ENCODE measurements around the gene LOX. TPM values are rescaled to one million over a fixed set of nuclear protein-coding genes. Genes with fewer than 3 reads are reported as not detected.
"Not testable (repeated sequence)": the region's sequence is repeated elsewhere in the genome, so short reads cannot be mapped to it uniquely, and the experiment has no call there.

The LOX gene
- total RNA-seq, 1 experiment from 2014 or later, result 19.5 TPM

DNA sequence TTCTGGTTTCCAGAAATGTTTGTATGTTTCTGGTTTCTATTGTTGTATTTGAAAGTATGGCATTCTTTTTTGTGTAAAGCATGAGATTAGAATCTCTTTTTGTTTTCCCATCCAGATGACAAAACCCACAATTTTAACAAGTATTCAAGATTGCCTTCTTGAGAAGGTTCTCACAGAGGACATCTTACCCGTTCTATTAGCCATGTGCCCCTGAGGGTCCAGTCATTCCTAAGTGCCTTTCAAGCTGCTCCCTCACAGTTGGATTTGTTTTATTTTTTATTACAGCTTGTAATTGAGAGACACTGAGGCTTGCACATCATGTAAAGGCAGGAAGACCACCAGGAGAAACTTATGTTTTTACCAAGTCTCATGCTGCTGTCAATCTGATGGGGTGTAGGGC lies 19.3 kb upstream of the LOX start:
- DNase-seq (ENCODE audit: low read depth), result no peak

DNA sequence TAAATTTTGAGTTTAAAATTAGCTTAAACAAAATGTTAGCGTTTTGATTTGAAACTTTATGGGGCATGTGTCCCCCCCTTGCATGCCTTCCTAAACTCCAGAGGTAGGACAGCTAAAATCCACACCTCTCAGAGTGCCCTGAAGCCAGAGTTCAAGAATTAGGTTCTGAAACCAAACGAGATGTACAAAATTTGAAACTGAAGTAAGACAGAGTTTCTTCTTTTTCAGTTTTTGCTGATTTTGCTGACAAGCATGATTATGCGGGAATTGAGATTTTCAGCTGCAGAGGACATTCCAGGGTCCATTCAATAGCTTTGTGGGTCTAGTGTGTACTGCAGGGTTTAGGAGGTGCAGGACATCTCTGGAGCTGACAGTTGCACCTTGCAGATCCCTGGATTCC lies 17.1 kb upstream of the LOX start:
- DNase-seq (ENCODE audit: low read depth), result no peak

GRCh38 chr5:122094251-122094650 lies 16.2 kb upstream of the LOX start:
- DNase-seq (ENCODE audit: low read depth), result not testable (repeated sequence)

GRCh38 chr5:122093415-122094180 lies 15.5 kb upstream of the LOX start:
- DNase-seq (ENCODE audit: low read depth), result peak; percentile 71

- peak; percentile 78 for DNase-seq (ENCODE audit: low read depth)
Measured at GRCh38 chr5:122091936-122092600, 14.0 kb upstream of the LOX start.

DNA sequence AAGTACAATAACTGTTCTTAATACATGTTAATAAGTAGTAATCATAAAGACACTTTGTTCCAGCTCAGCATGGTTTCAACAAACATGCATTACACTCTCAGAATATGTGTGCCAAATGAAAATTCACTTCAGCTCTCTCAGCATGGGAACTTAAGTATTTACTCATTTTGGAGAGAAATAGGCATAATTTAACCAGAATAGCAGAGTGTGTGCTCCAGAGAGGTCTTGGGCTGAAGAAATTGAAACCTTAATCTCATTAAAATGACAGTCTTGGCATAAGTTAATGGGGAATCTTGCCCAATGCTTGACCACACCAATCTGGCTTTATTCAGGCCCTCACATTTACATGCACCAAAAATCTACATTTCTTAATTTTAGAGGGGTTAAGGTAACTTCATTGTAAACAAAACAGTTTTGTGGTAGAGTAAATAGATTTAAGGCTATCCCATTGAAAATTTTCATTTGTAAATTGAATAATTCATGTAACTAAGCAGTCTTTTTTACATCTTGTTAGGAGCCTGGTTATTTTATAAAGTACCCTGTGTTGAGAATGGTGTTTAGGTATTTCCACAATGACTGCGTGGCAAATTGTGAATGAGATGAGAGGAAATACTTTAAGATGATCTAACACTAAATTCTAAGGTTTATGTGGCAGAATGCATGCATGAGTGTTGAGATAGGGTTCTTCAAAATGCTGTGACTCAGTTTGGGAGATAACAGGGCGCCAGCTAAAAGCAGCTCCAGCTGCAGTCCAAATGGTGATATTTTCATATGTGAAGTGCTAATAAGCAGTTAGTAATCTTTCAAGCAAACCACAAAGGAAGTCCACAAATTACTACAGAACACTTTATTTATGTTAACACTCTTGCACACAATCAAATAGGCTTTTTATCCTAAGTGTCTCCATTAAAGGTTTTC lies 11.3 kb upstream of the LOX start:
- peak; percentile 58 for DNase-seq (ENCODE audit: low read depth)

DNA sequence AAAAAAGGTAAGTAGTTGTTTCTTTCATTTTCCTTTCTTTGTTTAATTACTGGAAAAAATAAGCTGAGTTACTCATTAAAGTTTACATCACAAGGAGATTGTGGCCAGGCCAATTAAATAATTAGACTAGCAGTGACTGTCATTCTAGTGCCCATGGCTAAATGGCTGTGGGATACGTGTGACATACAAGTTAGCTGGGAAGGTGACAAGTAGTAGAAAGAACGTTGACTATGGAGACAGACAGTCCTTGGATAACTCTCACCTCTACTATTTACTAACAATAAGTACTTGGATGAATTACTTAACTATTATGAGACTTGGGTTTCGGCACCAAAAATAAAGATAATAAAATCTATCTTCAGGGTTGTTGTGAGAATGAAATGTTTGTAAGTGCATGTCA lies 7.0 kb upstream of the LOX start:
- DNase-seq (ENCODE audit: low read depth), result no peak

DNA sequence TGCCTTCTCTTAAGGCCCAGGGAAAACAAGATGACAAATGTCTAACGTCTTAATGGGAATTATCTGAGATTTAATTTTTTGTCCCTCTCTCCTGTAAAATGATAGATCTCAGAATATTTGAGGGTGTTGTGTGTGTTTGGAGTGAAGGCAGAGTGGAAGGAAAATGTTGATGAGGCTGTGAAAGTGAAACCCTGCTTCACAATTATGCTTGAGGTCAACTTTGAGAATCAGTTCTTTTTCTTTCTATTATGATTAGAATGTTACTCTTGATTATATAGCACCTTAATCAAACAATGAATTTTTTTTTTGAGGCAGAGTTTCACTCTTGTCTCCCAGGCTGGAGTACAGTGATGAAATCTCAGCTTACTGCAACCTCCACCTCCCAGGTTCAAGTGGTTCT lies 5.5 kb upstream of the LOX start:
- DNase-seq (ENCODE audit: low read depth), result no peak

GRCh38 chr5:122081541-122081940 lies 3.5 kb upstream of the LOX start:
- DNase-seq (ENCODE audit: low read depth), result no peak

DNA sequence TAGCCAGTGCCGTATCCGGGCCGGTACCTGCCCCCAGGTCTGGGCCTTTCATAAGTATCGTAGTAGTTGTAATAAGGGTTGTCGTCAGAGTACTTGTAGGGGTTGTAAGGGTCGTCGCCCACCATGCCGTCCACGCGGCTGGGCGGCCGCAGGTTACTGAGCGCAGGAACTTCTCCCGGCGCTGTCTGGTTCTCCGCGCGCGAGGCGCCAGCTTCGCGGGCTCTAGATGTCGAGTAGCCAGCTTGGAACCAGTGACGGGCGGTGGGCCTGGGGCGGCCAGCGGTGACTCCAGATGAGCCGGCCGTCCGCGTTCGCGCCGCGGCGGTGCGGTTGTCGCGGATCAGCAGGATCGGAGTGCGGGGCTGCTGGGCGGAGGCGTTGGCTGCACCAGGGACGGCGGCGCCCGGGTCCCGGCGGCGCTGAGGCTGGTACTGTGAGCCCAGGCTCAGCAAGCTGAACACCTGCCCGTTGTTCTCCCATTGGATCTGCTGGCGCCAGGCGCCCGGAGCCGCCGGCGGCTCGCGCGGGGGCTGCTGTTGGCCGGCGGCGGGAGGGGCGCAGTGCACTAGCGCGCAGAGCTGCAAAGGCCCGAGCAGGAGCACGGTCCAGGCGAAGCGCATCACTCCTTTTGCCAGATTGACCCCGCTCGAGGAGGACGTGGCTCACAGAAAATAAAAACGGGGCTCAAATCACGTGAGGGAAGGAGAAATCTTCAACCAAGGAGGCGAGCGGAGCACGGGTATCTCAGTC lies 518 bp downstream of the LOX start:
- peak; percentile 53 for DNase-seq (ENCODE audit: low read depth)

DNA sequence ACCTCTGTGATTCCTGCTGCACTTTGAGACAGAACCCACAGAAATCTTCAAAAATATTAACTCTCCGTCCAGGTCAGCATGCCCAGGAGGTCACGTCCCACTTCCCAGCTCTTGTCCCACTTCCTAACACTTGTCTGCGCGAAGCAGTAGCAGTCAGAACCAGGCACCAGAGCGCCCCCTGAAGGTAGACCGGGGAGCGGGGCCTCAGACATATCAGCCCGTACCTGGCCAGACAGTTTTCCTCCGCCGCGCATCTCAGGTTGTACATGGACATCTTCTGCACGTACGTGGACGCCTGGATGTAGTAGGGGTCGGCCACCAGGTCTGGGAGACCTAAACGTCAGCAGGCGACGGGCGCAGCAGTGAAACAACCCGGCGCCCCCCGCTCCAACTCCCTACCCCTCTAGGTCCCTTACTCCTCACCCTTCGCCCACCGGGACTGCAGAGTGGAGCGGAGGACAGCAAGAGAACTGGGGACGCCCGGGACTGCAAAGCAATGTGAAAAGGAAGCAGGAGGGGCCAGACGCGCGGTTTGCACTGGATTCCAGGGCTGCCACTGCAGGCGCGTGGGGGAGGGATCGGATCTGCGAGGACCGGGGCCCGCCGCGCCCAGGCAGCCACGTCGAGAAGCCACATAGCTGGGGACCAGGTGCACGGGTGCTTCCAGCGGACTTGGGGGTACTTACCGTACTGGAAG lies 1.2 kb downstream of the LOX start:
- DNase-seq (ENCODE audit: low read depth), result peak; percentile 77

- DNase-seq (ENCODE audit: low read depth), result peak; percentile 37
Measured at GRCh38 chr5:122076050-122076461, 2.0 kb downstream of the LOX start.

DNA sequence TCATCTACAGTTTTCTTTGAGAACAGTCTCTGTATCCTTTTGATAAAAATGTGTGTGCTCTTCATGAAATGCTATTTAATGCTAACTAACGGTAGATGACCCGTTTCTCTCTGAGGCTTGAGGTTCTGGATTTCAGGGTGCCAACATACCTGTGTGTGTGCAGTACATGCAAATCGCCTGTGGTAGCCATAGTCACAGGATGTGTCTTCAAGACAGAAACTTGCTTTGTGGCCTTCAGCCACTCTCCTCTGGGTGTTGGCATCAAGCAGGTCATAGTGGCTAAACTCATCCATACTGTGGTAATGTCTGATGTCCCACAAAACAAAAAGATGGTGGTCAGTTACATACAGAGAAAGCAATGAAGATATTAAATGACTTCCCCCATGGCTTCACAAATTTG lies 4.2 kb downstream of the LOX start:
- no peak for DNase-seq (ENCODE audit: low read depth)

DNA sequence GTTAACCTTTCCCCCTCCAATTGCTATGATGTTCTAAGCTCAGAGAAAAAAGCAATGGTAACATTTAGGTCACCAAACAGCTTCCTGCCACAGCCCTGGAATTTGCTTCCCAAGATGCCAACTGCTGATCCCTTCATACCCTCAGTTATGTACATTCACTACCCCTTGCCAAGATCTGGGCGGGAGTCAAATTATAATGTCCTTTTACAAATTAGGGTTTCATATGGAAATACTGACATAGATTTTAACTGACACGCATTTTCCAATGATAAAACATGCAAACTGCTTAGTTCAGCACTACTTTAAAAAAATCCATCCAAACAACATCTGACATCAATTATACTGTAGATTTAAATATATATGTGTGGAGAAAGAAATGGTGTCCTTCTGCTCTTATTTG lies 5.0 kb downstream of the LOX start:
- no peak for DNase-seq (ENCODE audit: low read depth)

- no peak for DNase-seq (ENCODE audit: low read depth)
Measured at GRCh38 chr5:122067390-122067789, 10.7 kb downstream of the LOX start.

DNA sequence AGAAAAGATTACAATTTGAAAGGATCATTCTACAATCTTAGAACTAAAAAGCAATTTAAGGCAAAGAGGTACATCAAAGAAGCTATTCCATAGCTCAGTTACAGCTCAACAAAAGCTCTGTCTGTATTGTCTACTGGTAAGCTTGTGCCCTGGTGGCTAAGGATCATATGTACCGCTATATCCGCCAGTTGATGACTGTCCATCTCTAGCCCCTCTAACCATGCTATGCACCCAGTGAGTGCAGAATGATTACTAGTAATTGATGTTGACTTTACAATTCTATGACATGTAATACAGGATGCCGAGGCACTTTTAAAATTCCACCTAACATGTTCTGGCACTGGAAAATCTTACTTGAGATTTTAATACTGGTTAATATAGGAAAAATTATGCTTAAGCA lies 13.1 kb downstream of the LOX start:
- no peak for DNase-seq (ENCODE audit: low read depth)

GRCh38 chr5:122063836-122064235 lies 14.2 kb downstream of the LOX start:
- DNase-seq (ENCODE audit: low read depth), result peak; percentile 41

GRCh38 chr5:122062205-122062604 lies 15.9 kb downstream of the LOX start:
- DNase-seq (ENCODE audit: low read depth), result no peak

GRCh38 chr5:122056913-122057312 lies 21.1 kb downstream of the LOX start:
- no peak for DNase-seq (ENCODE audit: low read depth)

DNA sequence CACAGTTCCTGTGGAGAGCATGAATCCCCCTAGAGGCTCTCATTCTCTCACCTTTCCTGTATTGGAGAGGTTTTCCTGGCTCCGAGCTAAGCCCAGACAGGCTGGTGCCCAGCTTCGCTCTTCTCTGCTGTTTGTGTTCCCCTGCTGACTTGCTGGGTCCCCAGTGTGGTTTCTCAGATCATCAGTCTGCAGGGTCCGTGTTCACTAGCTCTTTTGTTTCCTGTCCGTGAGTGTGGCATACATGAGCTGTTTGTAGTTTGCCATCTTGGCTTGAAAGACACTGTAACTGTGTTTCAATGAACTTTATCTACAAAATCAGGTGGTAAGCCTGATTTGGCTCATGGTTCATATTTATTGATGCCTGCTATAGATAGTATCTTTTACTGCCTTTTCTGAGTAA lies 23.8 kb downstream of the LOX start:
- no peak for DNase-seq (ENCODE audit: low read depth)
